ENCODE measurements around the gene TAF4B. TPM values are rescaled to one million over a fixed set of nuclear protein-coding genes. Genes with fewer than 3 reads are reported as not detected.

Gene TAF4B
- total and polyA plus RNA-seq, 2 donors (not counting 1 experiment from before 2014, with no cell fraction given), result 0.42 to 2.0 TPM

DNA sequence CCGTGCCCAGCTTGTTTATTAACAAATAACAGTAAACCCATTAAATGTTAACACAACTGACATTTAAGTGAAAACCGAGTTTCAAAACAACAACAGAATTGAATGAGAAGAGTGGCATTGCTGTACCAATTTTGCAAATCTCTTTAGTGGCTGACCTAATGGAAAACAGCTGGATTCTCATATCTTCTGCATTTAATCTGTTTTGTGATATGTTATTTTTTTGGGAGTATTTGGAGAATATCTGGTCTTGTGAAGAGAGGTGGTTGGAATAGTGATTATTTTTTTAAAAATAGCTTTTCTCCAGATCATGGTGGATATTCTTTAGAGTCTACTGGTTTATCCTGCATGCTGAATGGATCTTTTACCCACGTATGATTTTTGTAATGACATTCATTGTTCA, 51.1 kb downstream of the TAF4B start:
- no peaks in the 10 kb centered on the region for H3K36me3 ChIP-seq (ENCODE audit: control insufficient read depth, insufficient read depth, low read length)
- H3K27me3 ChIP-seq (ENCODE audit: control insufficient read depth, insufficient read depth, low read length), result no peaks in the 10 kb centered on the region
- TF ChIP-seq, protein P1, sequence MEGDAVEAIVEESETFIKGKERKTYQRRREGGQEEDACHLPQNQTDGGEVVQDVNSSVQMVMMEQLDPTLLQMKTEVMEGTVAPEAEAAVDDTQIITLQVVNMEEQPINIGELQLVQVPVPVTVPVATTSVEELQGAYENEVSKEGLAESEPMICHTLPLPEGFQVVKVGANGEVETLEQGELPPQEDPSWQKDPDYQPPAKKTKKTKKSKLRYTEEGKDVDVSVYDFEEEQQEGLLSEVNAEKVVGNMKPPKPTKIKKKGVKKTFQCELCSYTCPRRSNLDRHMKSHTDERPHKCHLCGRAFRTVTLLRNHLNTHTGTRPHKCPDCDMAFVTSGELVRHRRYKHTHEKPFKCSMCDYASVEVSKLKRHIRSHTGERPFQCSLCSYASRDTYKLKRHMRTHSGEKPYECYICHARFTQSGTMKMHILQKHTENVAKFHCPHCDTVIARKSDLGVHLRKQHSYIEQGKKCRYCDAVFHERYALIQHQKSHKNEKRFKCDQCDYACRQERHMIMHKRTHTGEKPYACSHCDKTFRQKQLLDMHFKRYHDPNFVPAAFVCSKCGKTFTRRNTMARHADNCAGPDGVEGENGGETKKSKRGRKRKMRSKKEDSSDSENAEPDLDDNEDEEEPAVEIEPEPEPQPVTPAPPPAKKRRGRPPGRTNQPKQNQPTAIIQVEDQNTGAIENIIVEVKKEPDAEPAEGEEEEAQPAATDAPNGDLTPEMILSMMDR (conservative IDR thresholded peaks at IDR 0.05 in 1 of 2, IDR thresholded peaks at IDR 0.05 in 1 of 2; ENCODE audit: low read depth in 1 of 2, low read length in 2 of 2), result no peak
- no peak for TF ChIP-seq EZH2 (IDR thresholded peaks at IDR 0.05; ENCODE audit: low read length, missing control alignments)
- no peaks in the 10 kb centered on the region for H3K9me3 ChIP-seq (ENCODE audit: control insufficient read depth, insufficient read depth, low read depth, low read length)
- H3K9ac ChIP-seq (ENCODE audit: insufficient read depth, low read length), result no peak overlapping the region
- no peaks in the 10 kb centered on the region for H3K79me2 ChIP-seq (ENCODE audit: control insufficient read depth, insufficient read depth, low read length)
- H4K20me1 ChIP-seq (ENCODE audit: control insufficient read depth, extremely low read depth, insufficient read depth, low read length), result no peaks in the 10 kb centered on the region
- no peak overlapping the region for H2AFZ ChIP-seq (ENCODE audit: low read length)
- no peak for DNase-seq (ENCODE audit: low read depth in 2 of 2)
- no peak overlapping the region for H3K4me2 ChIP-seq (ENCODE audit: extremely low read depth, insufficient read depth, low read length)
- no peak overlapping the region for H3K27ac ChIP-seq (ENCODE audit: insufficient read depth, low read length)
- H3K4me1 ChIP-seq (ENCODE audit: control insufficient read depth, extremely low read depth, insufficient read depth, low read length), result no peaks in the 10 kb centered on the region
- no peak overlapping the region for H3K4me3 ChIP-seq (replicated peaks in 1 of 4; ENCODE audit: control extremely low read depth in 1 of 4, insufficient read depth in 1 of 4, low read depth in 3 of 4, low read length in 4 of 4)

- no peak for DNase-seq (ENCODE audit: low read depth in 2 of 2)
- Histone ChIP-seq H3K4me3 (replicated peaks in 1 of 4; ENCODE audit: control extremely low read depth in 1 of 4, insufficient read depth in 1 of 4, low read depth in 3 of 4, low read length in 4 of 4) (no peak overlapping the region), H3K9me3 (ENCODE audit: control insufficient read depth, insufficient read depth, low read depth, low read length) (no peaks in the 10 kb centered on the region), H3K27ac (ENCODE audit: insufficient read depth, low read length) (no peak overlapping the region), H2AFZ (ENCODE audit: low read length) (no peak overlapping the region), H3K36me3 (ENCODE audit: control insufficient read depth, insufficient read depth, low read length) (no peaks in the 10 kb centered on the region), H3K27me3 (ENCODE audit: control insufficient read depth, insufficient read depth, low read length) (no peaks in the 10 kb centered on the region), H3K79me2 (ENCODE audit: control insufficient read depth, insufficient read depth, low read length) (no peaks in the 10 kb centered on the region), H4K20me1 (ENCODE audit: control insufficient read depth, extremely low read depth, insufficient read depth, low read length) (no peaks in the 10 kb centered on the region), H3K4me1 (ENCODE audit: control insufficient read depth, extremely low read depth, insufficient read depth, low read length) (no peaks in the 10 kb centered on the region), H3K9ac (ENCODE audit: insufficient read depth, low read length) (no peak overlapping the region), H3K4me2 (ENCODE audit: extremely low read depth, insufficient read depth, low read length) (no peak overlapping the region)
- TF ChIP-seq, protein P1 (conservative IDR thresholded peaks at IDR 0.05 in 1 of 2, IDR thresholded peaks at IDR 0.05 in 1 of 2; ENCODE audit: low read depth in 1 of 2, low read length in 2 of 2), result no peak
- no peak for TF ChIP-seq EZH2 (IDR thresholded peaks at IDR 0.05; ENCODE audit: low read length, missing control alignments)
These were observed 53.2 kb downstream of the TAF4B start for GRCh38 chr18:26279428-26279827.

DNA sequence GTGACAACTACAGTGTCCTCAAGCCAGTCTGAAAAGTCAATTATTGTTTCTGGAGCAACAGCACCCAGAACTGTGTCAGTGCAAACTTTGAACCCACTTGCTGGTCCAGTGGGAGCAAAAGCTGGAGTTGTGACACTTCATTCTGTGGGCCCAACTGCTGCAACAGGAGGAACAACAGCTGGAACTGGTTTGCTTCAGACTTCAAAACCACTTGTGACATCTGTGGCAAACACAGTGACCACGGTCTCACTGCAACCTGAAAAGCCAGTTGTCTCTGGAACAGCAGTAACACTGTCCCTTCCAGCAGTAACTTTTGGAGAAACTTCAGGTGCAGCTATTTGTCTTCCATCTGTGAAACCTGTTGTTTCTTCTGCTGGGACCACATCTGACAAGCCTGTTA, 59.8 kb downstream of the TAF4B start:
- TF ChIP-seq, protein P1 (conservative IDR thresholded peaks at IDR 0.05 in 1 of 2, IDR thresholded peaks at IDR 0.05 in 1 of 2; ENCODE audit: low read depth in 1 of 2, low read length in 2 of 2), result no peak
- no peak for TF ChIP-seq EZH2 (IDR thresholded peaks at IDR 0.05; ENCODE audit: low read length, missing control alignments)
- no peak overlapping the region for H2AFZ ChIP-seq (ENCODE audit: low read length)

More for the DNA sequence above, 59.8 kb downstream of the TAF4B start:
- Histone ChIP-seq H3K4me1 (ENCODE audit: control insufficient read depth, extremely low read depth, insufficient read depth, low read length) (no peaks in the 10 kb centered on the region), H3K9me3 (ENCODE audit: control insufficient read depth, insufficient read depth, low read depth, low read length) (no peaks in the 10 kb centered on the region), H3K79me2 (ENCODE audit: control insufficient read depth, insufficient read depth, low read length) (no peaks in the 10 kb centered on the region), H3K9ac (ENCODE audit: insufficient read depth, low read length) (no peak overlapping the region), H3K4me2 (ENCODE audit: extremely low read depth, insufficient read depth, low read length) (no peak overlapping the region), H3K4me3 (replicated peaks in 1 of 4; ENCODE audit: control extremely low read depth in 1 of 4, insufficient read depth in 1 of 4, low read depth in 3 of 4, low read length in 4 of 4) (no peak overlapping the region), H3K27ac (ENCODE audit: insufficient read depth, low read length) (no peak overlapping the region), H3K36me3 (ENCODE audit: control insufficient read depth, insufficient read depth, low read length) (no peaks in the 10 kb centered on the region), H4K20me1 (ENCODE audit: control insufficient read depth, extremely low read depth, insufficient read depth, low read length) (no peaks in the 10 kb centered on the region), H3K27me3 (ENCODE audit: control insufficient read depth, insufficient read depth, low read length) (no peaks in the 10 kb centered on the region)
- DNase-seq (ENCODE audit: low read depth in 2 of 2), result no peak
